HEK293 (cell line): ENCODE measurements around the gene GNMT.

Experiments
- BCL11A ChIP-seq: fragments of 450-650 bp; formaldehyde crosslinking; IDR thresholded peaks from 2 replicates; pipeline ENCODE4 v1.5.1; 2016; ENCODE audit warnings: low read depth, missing biosample characterization, missing genetic modification characterization
- CTCF ChIP-seq: fragments of 450-650 bp; formaldehyde crosslinking; IDR thresholded peaks from 2 replicates; pipeline ENCODE4 v1.5.1; 2016; ENCODE audit warnings: missing biosample characterization, missing genetic modification characterization
- FEZF1 ChIP-seq: fragments of 450-650 bp; formaldehyde crosslinking; IDR thresholded peaks from 2 replicates; pipeline ENCODE4 v1.5.1; 2016; ENCODE audit warnings: missing biosample characterization, missing genetic modification characterization
- GLIS1 ChIP-seq: fragments of 450-650 bp; formaldehyde crosslinking; IDR thresholded peaks from 2 replicates; pipeline ENCODE4 v1.5.1; 2016; ENCODE audit warnings: missing biosample characterization, missing genetic modification characterization
- KLF7 ChIP-seq: fragments of 450-650 bp; formaldehyde crosslinking; IDR thresholded peaks from 2 replicates; pipeline ENCODE4 v1.5.1; 2016; ENCODE audit warnings: missing biosample characterization, missing genetic modification characterization, borderline replicate concordance
- ZBTB10 ChIP-seq: fragments of 450-650 bp; formaldehyde crosslinking; IDR thresholded peaks from 2 replicates; pipeline ENCODE4 v1.5.1; 2016; ENCODE audit warnings: missing biosample characterization, missing genetic modification characterization
- ZBTB6 ChIP-seq: fragments of 450-650 bp; formaldehyde crosslinking; IDR thresholded peaks from 2 replicates; pipeline ENCODE4 v1.5.1; 2017; ENCODE audit warnings: missing biosample characterization, missing genetic modification characterization
- ZEB2 ChIP-seq: fragments of 450-650 bp; formaldehyde crosslinking; IDR thresholded peaks from 2 replicates; pipeline ENCODE4 v1.5.1; 2016; ENCODE audit warnings: missing biosample characterization, missing genetic modification characterization
- ZNF175 ChIP-seq: fragments of 450-650 bp; formaldehyde crosslinking; IDR thresholded peaks from 2 replicates; pipeline ENCODE4 v1.5.1; 2016; ENCODE audit warnings: missing biosample characterization, missing genetic modification characterization
- ZNF239 ChIP-seq: fragments of 450-650 bp; formaldehyde crosslinking; IDR thresholded peaks from 2 replicates; pipeline ENCODE4 v1.5.1; 2016; ENCODE audit warnings: missing biosample characterization, missing genetic modification characterization
- ZNF266 ChIP-seq: fragments of 450-650 bp; formaldehyde crosslinking; IDR thresholded peaks from 2 replicates; pipeline ENCODE4 v1.5.1; 2016; ENCODE audit warnings: missing biosample characterization, missing genetic modification characterization, low read depth
- ZNF335 ChIP-seq: fragments of 450-650 bp; formaldehyde crosslinking; conservative IDR thresholded peaks from 2 replicates; pipeline ENCODE4 v1.5.1; 2016; ENCODE audit warnings: missing biosample characterization, missing genetic modification characterization
- ZNF341 ChIP-seq: fragments of 450-650 bp; formaldehyde crosslinking; IDR thresholded peaks from 2 replicates; pipeline ENCODE4; 2016; ENCODE audit warnings: low read depth, missing biosample characterization, missing genetic modification characterization
- ZNF37A ChIP-seq: fragments of 450-650 bp; IDR thresholded peaks from 2 replicates; pipeline ENCODE4 v1.5.1; 2018; ENCODE audit warnings: missing biosample characterization, missing genetic modification characterization
- ZNF488 ChIP-seq: fragments of 450-650 bp; formaldehyde crosslinking; IDR thresholded peaks from 2 replicates; pipeline ENCODE4 v1.5.1; 2016; ENCODE audit warnings: missing biosample characterization, missing genetic modification characterization
- ZNF548 ChIP-seq: fragments of 450-650 bp; formaldehyde crosslinking; IDR thresholded peaks from 2 replicates; pipeline ENCODE4 v1.5.1; 2016; ENCODE audit warnings: missing biosample characterization, missing genetic modification characterization
- ZNF585B ChIP-seq: fragments of 450-650 bp; formaldehyde crosslinking; IDR thresholded peaks from 2 replicates; pipeline ENCODE4 v1.5.1; 2016; ENCODE audit warnings: missing biosample characterization, missing genetic modification characterization
- ZNF843 ChIP-seq: fragments of 450-650 bp; formaldehyde crosslinking; IDR thresholded peaks from 2 replicates; pipeline ENCODE4 v1.5.1; 2016; ENCODE audit warnings: missing biosample characterization, missing genetic modification characterization
- ZSCAN30 ChIP-seq: fragments of 450-650 bp; IDR thresholded peaks from 2 replicates; pipeline ENCODE4 v1.5.1; 2018; ENCODE audit warnings: missing biosample characterization, mild to moderate bottlenecking, missing genetic modification characterization, moderate library complexity
- TF ChIP-seq, protein P1 (sequence below): fragments of 450-650 bp; formaldehyde crosslinking; IDR thresholded peaks from 2 replicates; pipeline ENCODE4 v1.5.1; 2017; ENCODE audit warnings: missing biosample characterization, missing genetic modification characterization
- TF ChIP-seq, protein P2 (sequence below): fragments of 450-650 bp; formaldehyde crosslinking; IDR thresholded peaks from 2 replicates; pipeline ENCODE4 v1.5.1; 2016; ENCODE audit warnings: missing biosample characterization, missing genetic modification characterization
- TF ChIP-seq, protein P3 (sequence below): fragments of 450-650 bp; formaldehyde crosslinking; IDR thresholded peaks from 2 replicates; pipeline ENCODE4 v1.5.1; 2016; ENCODE audit warnings: missing biosample characterization, missing genetic modification characterization
- TF ChIP-seq, protein P4 (sequence below): fragments of 450-650 bp; formaldehyde crosslinking; IDR thresholded peaks from 2 replicates; pipeline ENCODE4 v1.5.1; 2016; ENCODE audit warnings: missing biosample characterization, missing genetic modification characterization
- TF ChIP-seq, protein P5 (sequence below): IDR thresholded peaks from 2 replicates; pipeline ENCODE4 v1.6.1; 2011; ENCODE audit warnings: mild to moderate bottlenecking, low read depth, low read length, borderline replicate concordance

GNMT gene

DNA sequence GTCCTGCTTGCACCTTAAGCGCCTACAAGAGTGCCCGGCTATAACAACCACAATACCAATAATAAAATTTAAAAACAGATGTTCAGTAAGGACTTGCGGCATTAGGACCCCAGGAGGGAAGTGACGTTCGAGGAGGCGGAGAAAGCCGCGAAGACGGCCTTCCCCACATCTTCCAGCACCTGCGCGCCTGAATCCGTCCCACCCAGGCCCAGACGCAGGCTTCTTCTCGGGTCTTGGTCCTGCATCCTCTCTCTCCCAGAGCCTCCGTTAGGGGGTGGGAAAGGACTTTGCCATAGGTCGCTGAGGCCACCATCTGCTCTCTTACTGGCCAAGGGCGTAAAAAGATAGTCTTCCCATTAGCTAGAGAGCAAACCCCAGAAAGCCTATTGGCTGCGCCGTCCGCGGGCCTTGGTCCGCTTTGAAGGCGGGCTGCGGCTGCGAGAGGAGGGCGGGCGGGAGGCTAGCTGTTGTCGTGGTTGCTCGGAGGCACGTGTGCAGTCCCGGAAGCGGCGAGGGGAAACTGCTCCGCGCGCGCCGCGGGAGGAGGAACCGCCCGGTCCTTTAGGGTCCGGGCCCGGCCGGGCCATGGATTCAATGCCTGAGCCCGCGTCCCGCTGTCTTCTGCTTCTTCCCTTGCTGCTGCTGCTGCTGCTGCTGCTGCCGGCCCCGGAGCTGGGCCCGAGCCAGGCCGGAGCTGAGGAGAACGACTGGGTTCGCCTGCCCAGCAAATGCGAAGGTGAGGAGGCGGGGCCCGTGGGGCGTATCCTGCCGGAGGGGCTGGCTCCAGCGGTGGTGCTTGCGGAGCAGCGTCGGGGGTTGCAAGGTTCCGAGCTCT lies 31.4 kb upstream of the GNMT start, which contains the start of gene CNPY3 (continued):
- TF ChIP-seq ZBTB6 (tag by site-specific recombination) (no peak), ZNF341 (tag by site-specific recombination) (peak; percentile 96), ZNF175 (tag by site-specific recombination) (no peak), KLF7 (tag by site-specific recombination) (peak; percentile 84), ZNF843 (tag by site-specific recombination) (peak; percentile 66; the same call in 1 of the 2 replicates), ZNF548 (tag by site-specific recombination) (no peak), ZNF585B (tag by site-specific recombination) (no peak), BCL11A (tag by site-specific recombination) (no peak), FEZF1 (tag by site-specific recombination) (no peak), ZSCAN30 (peak; percentile 89), ZBTB10 (tag by site-specific recombination) (peak; percentile 70), ZEB2 (peak; percentile 97), ZNF37A (tag by site-specific recombination) (no peak), GLIS1 (tag by site-specific recombination) (peak; percentile 56), CTCF (tag by site-specific recombination) (peak; percentile 17; the same call in 1 of the 2 replicates), ZNF488 (tag by site-specific recombination) (no peak), ZNF335 (tag by site-specific recombination) (peak; percentile 98), ZNF239 (tag by site-specific recombination) (no peak), ZNF266 (tag by site-specific recombination) (no peak)
- TF ChIP-seq, protein P1, sequence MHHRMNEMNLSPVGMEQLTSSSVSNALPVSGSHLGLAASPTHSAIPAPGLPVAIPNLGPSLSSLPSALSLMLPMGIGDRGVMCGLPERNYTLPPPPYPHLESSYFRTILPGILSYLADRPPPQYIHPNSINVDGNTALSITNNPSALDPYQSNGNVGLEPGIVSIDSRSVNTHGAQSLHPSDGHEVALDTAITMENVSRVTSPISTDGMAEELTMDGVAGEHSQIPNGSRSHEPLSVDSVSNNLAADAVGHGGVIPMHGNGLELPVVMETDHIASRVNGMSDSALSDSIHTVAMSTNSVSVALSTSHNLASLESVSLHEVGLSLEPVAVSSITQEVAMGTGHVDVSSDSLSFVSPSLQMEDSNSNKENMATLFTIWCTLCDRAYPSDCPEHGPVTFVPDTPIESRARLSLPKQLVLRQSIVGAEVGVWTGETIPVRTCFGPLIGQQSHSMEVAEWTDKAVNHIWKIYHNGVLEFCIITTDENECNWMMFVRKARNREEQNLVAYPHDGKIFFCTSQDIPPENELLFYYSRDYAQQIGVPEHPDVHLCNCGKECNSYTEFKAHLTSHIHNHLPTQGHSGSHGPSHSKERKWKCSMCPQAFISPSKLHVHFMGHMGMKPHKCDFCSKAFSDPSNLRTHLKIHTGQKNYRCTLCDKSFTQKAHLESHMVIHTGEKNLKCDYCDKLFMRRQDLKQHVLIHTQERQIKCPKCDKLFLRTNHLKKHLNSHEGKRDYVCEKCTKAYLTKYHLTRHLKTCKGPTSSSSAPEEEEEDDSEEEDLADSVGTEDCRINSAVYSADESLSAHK (tag by site-specific recombination), result no peak; the same call in 1 of the 2 replicates
- TF ChIP-seq, protein P2, sequence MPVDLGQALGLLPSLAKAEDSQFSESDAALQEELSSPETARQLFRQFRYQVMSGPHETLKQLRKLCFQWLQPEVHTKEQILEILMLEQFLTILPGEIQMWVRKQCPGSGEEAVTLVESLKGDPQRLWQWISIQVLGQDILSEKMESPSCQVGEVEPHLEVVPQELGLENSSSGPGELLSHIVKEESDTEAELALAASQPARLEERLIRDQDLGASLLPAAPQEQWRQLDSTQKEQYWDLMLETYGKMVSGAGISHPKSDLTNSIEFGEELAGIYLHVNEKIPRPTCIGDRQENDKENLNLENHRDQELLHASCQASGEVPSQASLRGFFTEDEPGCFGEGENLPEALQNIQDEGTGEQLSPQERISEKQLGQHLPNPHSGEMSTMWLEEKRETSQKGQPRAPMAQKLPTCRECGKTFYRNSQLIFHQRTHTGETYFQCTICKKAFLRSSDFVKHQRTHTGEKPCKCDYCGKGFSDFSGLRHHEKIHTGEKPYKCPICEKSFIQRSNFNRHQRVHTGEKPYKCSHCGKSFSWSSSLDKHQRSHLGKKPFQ, result 0 out of 2 replicates have a peak, but pooled peaks have one; percentile 22
- TF ChIP-seq, protein P3, sequence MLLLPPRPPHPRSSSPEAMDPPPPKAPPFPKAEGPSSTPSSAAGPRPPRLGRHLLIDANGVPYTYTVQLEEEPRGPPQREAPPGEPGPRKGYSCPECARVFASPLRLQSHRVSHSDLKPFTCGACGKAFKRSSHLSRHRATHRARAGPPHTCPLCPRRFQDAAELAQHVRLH (tag by site-specific recombination), result peak; percentile 44
- TF ChIP-seq, protein P4, sequence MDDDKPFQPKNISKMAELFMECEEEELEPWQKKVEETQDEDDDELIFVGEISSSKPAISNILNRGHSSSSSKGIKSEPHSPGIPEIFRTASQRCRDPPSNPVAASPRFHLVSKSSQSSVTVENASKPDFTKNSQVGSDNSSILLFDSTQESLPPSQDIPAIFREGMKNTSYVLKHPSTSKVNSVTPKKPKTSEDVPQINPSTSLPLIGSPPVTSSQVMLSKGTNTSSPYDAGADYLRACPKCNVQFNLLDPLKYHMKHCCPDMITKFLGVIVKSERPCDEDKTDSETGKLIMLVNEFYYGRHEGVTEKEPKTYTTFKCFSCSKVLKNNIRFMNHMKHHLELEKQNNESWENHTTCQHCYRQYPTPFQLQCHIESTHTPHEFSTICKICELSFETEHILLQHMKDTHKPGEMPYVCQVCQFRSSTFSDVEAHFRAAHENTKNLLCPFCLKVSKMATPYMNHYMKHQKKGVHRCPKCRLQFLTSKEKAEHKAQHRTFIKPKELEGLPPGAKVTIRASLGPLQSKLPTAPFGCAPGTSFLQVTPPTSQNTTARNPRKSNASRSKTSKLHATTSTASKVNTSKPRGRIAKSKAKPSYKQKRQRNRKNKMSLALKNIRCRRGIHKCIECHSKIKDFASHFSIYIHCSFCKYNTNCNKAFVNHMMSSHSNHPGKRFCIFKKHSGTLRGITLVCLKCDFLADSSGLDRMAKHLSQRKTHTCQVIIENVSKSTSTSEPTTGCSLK (tag by site-specific recombination), result no peak
- TF ChIP-seq, protein P5, sequence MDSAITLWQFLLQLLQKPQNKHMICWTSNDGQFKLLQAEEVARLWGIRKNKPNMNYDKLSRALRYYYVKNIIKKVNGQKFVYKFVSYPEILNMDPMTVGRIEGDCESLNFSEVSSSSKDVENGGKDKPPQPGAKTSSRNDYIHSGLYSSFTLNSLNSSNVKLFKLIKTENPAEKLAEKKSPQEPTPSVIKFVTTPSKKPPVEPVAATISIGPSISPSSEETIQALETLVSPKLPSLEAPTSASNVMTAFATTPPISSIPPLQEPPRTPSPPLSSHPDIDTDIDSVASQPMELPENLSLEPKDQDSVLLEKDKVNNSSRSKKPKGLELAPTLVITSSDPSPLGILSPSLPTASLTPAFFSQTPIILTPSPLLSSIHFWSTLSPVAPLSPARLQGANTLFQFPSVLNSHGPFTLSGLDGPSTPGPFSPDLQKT, result no peak; the same call in 1 of the 2 replicates
